GM19023 (cell line): Measurements from ENCODE around the gene ADAMTS6.

Experiments used
- ATAC-seq: cut with Tn5 transposase; IDR thresholded peaks from one replicate; pipeline ENCODE4 v1.9.1; 2021; ENCODE audit warnings: mild to moderate bottlenecking, moderate library complexity; ENCODE audit not compliant: unreplicated experiment

ADAMTS6 gene

DNA sequence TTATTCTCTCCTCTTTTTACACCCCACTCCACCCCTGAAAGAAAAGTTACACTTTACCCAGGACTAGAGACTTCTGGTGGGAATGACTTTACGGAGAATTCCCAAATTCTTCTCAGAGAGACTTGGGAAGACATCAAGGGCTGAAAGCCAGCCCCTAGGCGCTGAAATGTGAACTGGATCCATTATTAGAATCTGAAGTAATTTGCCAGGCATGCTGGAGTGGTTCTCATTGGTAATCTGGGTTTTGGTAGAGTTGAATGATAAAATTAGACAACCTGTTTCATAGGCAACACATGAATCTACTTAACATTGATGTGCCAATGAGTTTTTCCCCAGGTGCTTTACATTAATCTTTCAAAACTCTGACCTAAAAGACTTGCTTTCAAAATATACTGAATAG is 324.8 kb downstream of the ADAMTS6 start:
- ATAC-seq, result no peak

DNA sequence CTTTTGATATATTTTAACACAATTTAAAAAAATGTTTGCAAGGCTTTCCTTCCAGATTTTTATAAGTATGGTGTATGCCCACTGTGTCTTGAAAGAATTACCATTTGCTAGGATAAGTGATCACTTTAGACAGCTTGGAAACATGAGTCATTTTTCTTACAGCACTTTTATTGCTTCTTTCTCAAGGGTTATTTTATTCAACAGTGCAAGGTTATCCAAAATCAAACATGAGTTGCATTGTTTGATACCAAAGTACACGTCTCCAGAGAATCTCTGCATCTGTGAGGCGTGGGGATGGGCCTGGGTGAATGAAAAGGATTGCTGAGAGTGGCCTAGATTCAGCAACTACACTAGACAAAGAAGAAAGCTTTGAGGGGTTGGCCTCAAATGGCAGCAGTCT is 329.6 kb downstream of the ADAMTS6 start:
- ATAC-seq, result no peak

- ATAC-seq, result no peak
Measured at GRCh38 chr5:65151614-65152013, 330.1 kb downstream of the ADAMTS6 start.

- ATAC-seq, result no peak
Measured at GRCh38 chr5:65150599-65151304, 331.0 kb downstream of the ADAMTS6 start.

DNA sequence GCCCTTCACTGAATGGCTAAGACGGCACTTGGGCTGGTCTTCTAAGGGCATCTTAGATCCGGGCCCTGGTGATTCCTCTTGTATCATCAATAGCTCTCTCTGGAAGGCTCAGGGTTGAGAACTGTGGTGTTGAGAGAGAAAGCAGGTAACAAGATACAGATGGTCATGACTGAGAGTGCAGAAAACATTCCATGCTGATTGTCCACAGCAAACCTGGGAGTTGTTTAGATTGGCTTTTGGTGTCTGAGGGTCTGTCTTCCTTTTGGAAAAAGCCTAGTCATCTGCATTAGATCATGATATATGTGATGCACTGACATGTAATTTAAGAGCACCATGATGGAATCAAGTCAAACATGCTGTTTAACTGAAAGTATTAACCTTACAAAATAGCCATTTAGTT is 331.9 kb downstream of the ADAMTS6 start:
- no peak for ATAC-seq

DNA sequence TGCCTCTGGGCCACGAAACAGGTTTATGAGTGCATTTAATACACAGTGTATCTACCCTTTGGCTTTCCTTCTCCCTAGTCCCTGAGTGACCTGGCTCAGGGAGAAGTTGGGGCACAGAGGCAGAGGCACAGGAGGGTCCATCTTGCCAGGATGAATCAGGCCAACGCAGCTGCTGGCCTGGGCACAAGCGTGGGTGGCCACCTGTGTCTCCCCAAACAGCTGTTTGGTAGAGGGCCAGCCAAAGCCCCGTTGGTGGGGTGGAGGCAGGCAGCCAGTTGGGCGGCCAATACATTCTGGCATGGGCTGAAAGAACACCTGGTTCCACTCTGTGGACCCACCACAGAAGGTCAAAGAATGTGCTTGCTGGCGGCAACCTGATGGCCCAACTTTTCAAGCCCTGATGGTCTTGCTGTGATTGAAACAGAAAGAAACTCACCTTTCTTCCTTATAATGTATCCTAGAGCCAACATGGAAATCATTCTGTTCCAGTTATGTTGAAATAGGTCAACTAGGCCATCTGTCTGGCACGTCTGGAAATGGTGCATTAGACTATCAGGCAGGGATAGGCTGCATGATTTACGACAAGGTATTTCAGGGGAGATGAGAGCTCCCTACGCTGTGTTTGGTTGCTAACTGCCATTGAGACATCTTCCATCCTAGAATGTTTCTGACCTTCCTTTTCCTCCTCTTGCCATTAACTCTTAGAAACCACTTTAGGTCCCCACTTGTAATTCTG is 337.4 kb downstream of the ADAMTS6 start:
- no peak for ATAC-seq

DNA sequence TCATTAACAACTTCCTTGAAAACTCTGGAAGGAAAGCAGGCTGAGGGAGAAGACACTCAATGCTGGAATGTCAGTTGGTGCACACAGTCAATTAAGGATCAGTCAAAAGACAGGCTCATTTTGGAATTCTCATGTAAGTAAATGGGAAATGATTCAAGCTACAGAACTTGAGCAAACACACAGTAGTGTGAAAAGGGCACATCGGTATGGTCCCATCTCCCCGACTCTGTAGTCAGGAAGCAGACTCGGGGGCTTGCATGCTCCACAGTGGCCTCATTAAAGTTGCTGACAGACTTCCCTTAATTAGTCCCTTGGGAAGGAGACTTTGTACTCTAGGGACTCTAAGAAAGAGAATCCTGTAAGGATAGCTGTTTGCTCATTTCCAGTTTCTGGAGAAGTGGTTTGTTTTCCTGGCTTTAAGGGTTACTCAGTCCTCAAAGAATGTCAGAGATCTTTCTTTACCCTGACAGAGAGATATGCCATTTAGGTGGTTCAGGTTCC is 339.2 kb downstream of the ADAMTS6 start:
- no peak for ATAC-seq

GRCh38 chr5:65142016-65142415 is 339.7 kb downstream of the ADAMTS6 start:
- no peak for ATAC-seq

GRCh38 chr5:65141493-65141892 is 340.2 kb downstream of the ADAMTS6 start:
- no peak for ATAC-seq

GRCh38 chr5:65137631-65138030 is 344.1 kb downstream of the ADAMTS6 start:
- no peak for ATAC-seq

DNA sequence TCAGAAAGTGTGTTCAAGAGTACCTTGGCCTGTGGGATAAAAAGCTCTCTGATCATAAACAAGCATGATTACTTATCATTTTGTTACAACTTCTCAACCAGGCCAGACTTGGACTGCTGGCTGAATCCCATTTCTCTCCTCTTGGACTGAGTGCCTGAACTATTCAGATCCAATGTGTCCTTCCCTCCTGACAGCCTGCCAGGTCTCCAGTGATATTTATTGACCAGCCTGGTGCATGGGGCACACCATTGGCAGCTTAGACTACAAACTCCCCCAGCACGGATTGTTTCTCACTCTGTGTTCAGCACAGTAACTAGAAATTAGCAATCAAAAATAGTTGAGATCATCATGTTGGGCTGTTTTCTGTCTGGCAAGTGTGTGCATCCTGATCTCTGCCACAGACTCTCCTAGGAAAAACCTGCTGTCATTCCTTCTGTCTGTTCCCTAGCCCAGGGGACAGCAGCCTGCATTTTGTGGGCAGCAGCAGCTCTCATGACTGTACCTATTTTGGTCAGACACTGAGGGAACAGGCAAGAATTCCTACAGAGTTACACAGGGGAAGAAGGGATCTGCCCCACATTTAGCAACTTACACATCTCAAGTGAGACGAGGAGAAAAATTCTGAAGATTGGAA is 348.1 kb downstream of the ADAMTS6 start:
- ATAC-seq, result no peak

GRCh38 chr5:65132386-65132785 is 349.3 kb downstream of the ADAMTS6 start:
- no peak for ATAC-seq

- ATAC-seq, result no peak
Measured at GRCh38 chr5:65128226-65128625, 353.5 kb downstream of the ADAMTS6 start.

- ATAC-seq, result no peak
Measured at GRCh38 chr5:65127161-65127901, 354.4 kb downstream of the ADAMTS6 start.

- no peak for ATAC-seq
Measured at GRCh38 chr5:65126542-65127069, 355.1 kb downstream of the ADAMTS6 start.

DNA sequence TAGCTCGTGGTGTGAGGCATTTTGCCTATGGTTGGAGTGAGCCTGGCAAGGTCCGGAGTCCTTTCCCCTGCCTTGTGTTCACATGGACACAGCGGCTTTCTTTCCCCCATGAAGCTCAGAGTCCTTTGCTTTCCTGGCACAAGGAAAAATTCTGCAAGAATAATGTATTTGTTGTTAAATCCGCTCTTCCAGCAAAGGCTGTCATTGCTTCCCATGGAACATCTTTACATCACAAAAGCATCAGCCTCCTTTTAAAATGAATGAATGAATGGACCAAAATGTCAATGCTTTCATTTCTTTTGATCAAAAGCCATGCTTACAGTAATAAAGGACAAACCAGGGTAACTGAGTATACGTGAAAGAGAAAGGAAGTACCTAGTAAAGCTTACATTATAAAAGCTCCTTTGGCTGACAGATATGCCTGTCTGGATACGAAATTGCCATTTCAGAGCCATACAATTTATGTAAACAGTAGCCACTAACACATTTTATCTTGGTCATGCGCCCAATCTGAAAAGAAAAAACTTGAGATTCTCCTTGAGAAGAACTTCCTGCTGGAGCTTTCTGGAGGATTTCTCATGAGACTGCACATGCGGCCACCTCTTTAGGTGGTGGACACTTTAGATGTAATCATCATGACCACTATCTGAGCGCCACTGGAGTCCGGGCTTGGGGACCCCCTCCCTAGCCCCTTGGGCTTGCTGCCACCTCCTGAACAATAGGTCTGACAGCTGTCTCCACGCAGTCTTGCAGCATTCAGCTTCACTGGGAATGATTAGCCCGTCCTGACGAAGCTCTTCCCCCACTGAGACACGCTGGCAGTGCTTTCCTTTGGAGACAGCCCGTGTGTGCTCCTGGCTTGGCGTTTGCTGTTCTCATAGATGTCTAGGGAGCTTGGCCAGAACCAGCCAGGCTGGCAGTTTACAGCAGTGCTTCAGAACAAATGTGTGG is 355.9 kb downstream of the ADAMTS6 start:
- ATAC-seq, result no peak

- no peak for ATAC-seq
Measured at GRCh38 chr5:65121880-65122436, 359.8 kb downstream of the ADAMTS6 start.

DNA sequence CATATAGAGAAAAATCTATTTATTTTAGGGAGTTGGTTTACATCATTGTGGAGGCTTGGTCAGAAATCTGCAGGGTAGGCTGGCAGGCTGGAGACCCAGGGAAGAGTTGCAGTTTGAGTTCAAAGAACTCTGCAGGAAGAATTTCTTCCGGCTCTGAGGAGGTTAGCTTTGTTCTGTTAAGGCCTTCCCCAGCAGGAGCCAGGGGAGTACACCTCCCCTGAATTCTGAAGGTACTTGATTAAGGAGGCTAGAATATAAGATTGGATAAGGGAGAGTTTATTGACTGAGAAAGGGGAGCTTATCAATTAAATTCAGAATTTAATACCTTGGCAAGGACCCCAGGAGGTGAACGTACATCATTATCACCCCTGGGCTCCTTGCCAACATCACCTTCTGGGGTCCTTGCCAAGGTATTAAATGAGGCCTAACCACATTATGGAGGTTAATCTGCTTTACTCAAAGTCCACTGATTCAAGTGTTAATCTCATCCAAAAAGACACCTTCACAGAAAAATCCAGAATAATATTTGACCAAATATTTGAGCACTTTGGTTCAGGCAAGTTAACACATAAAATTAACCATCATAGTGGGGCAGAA is 361.3 kb downstream of the ADAMTS6 start:
- ATAC-seq, result no peak

GRCh38 chr5:65117525-65117924 is 364.2 kb downstream of the ADAMTS6 start:
- no peak for ATAC-seq
